ENCODE results near the gene GYS2.

- TF ChIP-seq SNAI2 (CRISPR knock-in tag; IDR thresholded peaks at IDR 0.05), result no peak
- TF ChIP-seq CSRNP3 (CRISPR knock-in tag; IDR thresholded peaks at IDR 0.05), result no peak
- TF ChIP-seq ZFP3 (CRISPR knock-in tag; IDR thresholded peaks at IDR 0.05), result no peak
- no peak for TF ChIP-seq RARB (CRISPR knock-in tag; IDR thresholded peaks at IDR 0.05)
- no peak for TF ChIP-seq CREB5 (CRISPR knock-in tag; IDR thresholded peaks at IDR 0.05; ENCODE audit: low read depth)
- TF ChIP-seq GLIS3 (CRISPR knock-in tag; IDR thresholded peaks at IDR 0.05), result no peak
- TF ChIP-seq ZFP30 (CRISPR knock-in tag; IDR thresholded peaks at IDR 0.05), result no peak
Observed at GRCh38 chr12:21618566-21618965, 13.9 kb upstream of the GYS2 start.

Measured in SK-N-SH treated with all-trans-retinoic acid at 6 μM for 48 hours (cell line).